SJSA1 (cell line): ENCODE measurements around the gene SIL1. TPM values are rescaled to one million over a fixed set of nuclear protein-coding genes. Genes with fewer than 3 reads are reported as not detected.

Source experiments
- DNase-seq, 2 experiments: peaks; one replicate each; pipeline ENCODE4 v3.0.0-alpha.2; 2015 to 2020; ENCODE audit warnings: low spot score in 2 of 2, low read depth in 1 of 2
- H3K27ac ChIP-seq: fragments of 250-450 bp; sonication (Bioruptor Pico); 2 replicates; pipeline ENCODE4 v1.5.1; 2020; ENCODE audit warnings: mild to moderate bottlenecking, moderate library complexity
- H3K27me3 ChIP-seq: fragments of 250-450 bp; sonication (Bioruptor Pico); replicated peaks from 2 replicates; pipeline ENCODE4 v1.5.1; 2020; ENCODE audit warnings: mild to moderate bottlenecking, moderate library complexity
- H3K36me3 ChIP-seq: fragments of 250-450 bp; sonication (Bioruptor Pico); 2 replicates; pipeline ENCODE4 v1.5.1; 2020; ENCODE audit warnings: mild to moderate bottlenecking
- H3K4me1 ChIP-seq: fragments of 250-450 bp; sonication (Bioruptor Pico); replicated peaks from 2 replicates; pipeline ENCODE4 v1.6.1; 2021; ENCODE audit warnings: mild to moderate bottlenecking
- H3K4me3 ChIP-seq: fragments of 250-450 bp; sonication (Bioruptor Pico); 2 replicates; pipeline ENCODE4 v1.5.1; 2020; ENCODE audit warnings: mild to moderate bottlenecking
- H3K9me3 ChIP-seq: fragments of 250-450 bp; sonication (Bioruptor Pico); replicated peaks from 2 replicates; pipeline ENCODE4 v1.5.1; 2020; ENCODE audit warnings: mild to moderate bottlenecking
- total RNA-seq: library from RNA; depleted of rRNA; stranded (reverse); fragments of >200 nt; shearing (Covaris generic); gene quantifications from 2 replicates; pipeline ENCODE4 v1.2.3, GENCODE V29; 2014

SIL1 gene
- total RNA-seq, 1 experiment from 2014 or later: 58.2 TPM

- H3K27ac ChIP-seq: no peak overlapping the region
- DNase-seq: no peak
These were observed 233.4 kb downstream of the SIL1 start for GRCh38 chr5:138964647-138965201.

DNA sequence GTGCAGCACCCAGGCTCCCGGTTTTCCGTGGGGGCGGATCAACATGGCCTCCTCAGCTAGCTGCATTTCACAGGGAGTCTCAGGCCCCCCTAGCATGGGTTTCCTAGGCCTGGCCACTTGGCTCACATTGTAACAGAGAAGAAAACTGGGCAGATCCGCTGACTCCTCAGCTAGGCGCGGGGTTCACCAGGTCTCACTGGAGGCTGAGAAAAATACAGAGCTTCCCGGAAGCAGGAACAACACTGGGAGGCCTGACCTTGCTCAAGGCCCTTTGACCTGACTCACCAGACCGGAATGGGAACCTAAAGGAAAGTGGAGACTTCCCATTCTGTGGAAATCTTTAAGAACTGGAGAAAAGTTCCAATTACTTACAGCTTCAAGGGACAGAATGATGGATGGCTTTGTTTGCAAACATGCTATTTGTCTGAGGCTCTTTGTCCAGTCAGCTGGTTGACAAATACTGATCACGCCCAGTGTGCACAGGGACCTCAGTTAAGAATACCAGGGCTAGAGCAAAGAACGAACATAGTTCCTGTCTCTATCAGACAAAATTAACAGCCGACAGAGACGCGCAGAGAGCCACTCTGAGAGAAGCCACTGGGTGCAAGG is 234.3 kb downstream of the SIL1 start:
- no peak overlapping the region for H3K4me3 ChIP-seq
- no peak for DNase-seq
- no peaks in the 10 kb centered on the region for H3K9me3 ChIP-seq
- no peaks in the 10 kb centered on the region for H3K4me1 ChIP-seq
- H3K27ac ChIP-seq: no peak overlapping the region
- H3K36me3 ChIP-seq: no peaks in the 10 kb centered on the region
- no peaks in the 10 kb centered on the region for H3K27me3 ChIP-seq

More at GRCh38 chr5:138964647-138965201, 233.4 kb downstream of the SIL1 start:
- H3K4me1 ChIP-seq: no peaks in the 10 kb centered on the region
- H3K9me3 ChIP-seq: no peaks in the 10 kb centered on the region
- H3K36me3 ChIP-seq: no peaks in the 10 kb centered on the region
- no peak overlapping the region for H3K4me3 ChIP-seq
- H3K27me3 ChIP-seq: no peaks in the 10 kb centered on the region

DNA sequence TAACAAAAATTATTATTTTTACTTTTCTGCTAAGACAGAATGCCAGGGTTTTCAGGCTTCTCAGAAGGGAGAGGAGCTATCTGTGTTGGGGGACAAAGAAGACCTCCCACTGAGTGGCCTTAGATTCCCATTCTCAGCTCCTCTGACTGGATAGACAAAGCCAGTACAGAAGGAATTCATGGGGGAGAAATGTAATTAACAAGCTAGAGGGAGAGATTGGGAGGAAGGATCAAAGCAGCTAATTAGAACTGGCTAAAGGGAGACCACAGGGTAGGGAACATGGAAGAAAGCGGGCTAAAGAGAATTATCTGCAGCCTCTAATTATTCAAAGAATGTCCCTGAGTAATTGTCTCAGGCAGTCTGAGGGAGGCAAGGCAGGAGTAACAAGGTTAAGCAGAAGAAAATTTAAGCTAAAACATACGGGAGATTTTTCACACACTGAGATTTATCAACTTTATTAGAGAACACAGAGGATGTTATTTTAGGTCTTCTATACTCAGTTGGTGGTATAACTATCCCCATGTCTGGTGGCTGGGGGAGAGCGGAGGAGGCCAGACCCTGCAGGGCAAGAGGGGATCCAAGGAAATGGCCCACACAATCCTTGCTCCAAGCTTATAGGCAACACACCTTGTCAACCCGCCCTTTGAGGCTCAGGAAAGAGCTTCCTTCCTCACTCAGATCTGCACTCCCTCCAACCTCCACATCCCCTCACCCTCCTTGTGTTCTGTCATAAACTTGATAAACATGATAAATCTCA is 235.4 kb downstream of the SIL1 start:
- Histone ChIP-seq H3K36me3 (no peaks in the 10 kb centered on the region), H3K27ac (no peak overlapping the region), H3K4me3 (no peak overlapping the region), H3K9me3 (no peaks in the 10 kb centered on the region), H3K27me3 (no peaks in the 10 kb centered on the region), H3K4me1 (no peaks in the 10 kb centered on the region)
- no peak for DNase-seq

GRCh38 chr5:138961729-138962128 is 236.4 kb downstream of the SIL1 start:
- Histone ChIP-seq H3K4me1 (no peaks in the 10 kb centered on the region), H3K4me3 (no peak overlapping the region), H3K9me3 (no peaks in the 10 kb centered on the region), H3K36me3 (no peaks in the 10 kb centered on the region), H3K27ac (no peak overlapping the region), H3K27me3 (no peaks in the 10 kb centered on the region)
- DNase-seq: no peak

- H3K9me3 ChIP-seq: no peaks in the 10 kb centered on the region
- no peaks in the 10 kb centered on the region for H3K27me3 ChIP-seq
- H3K36me3 ChIP-seq: no peaks in the 10 kb centered on the region
- DNase-seq: no peak
- H3K27ac ChIP-seq: no peak overlapping the region
- no peak overlapping the region for H3K4me3 ChIP-seq
- no peaks in the 10 kb centered on the region for H3K4me1 ChIP-seq
These were observed 236.9 kb downstream of the SIL1 start for GRCh38 chr5:138961221-138961620.

- Histone ChIP-seq H3K4me3 (no peak overlapping the region), H3K36me3 (no peaks in the 10 kb centered on the region), H3K9me3 (no peaks in the 10 kb centered on the region), H3K27ac (no peak overlapping the region), H3K27me3 (no peaks in the 10 kb centered on the region), H3K4me1 (no peaks in the 10 kb centered on the region)
- no peak for DNase-seq
These were observed 237.9 kb downstream of the SIL1 start for GRCh38 chr5:138960145-138960692.

- no peaks in the 10 kb centered on the region for H3K27me3 ChIP-seq
- peaks cover 5% of the 10 kb centered on the region for H3K4me1 ChIP-seq
- H3K4me3 ChIP-seq: no peak overlapping the region
- no peaks in the 10 kb centered on the region for H3K9me3 ChIP-seq
- DNase-seq: no peak
- H3K36me3 ChIP-seq: no peaks in the 10 kb centered on the region
- no peak overlapping the region for H3K27ac ChIP-seq
These were observed 241.4 kb downstream of the SIL1 start for GRCh38 chr5:138956801-138957200.

GRCh38 chr5:138955671-138956295 is 242.4 kb downstream of the SIL1 start:
- no peak for DNase-seq
- Histone ChIP-seq H3K4me3 (no peak overlapping the region), H3K36me3 (no peaks in the 10 kb centered on the region), H3K27me3 (no peaks in the 10 kb centered on the region), H3K27ac (no peak overlapping the region), H3K4me1 (peaks cover 5% of the 10 kb centered on the region), H3K9me3 (no peaks in the 10 kb centered on the region)

- Histone ChIP-seq H3K9me3 (no peaks in the 10 kb centered on the region), H3K27me3 (no peaks in the 10 kb centered on the region), H3K4me1 (peaks cover 5% of the 10 kb centered on the region), H3K4me3 (no peak overlapping the region), H3K27ac (no peak overlapping the region), H3K36me3 (no peaks in the 10 kb centered on the region)
- no peak for DNase-seq
These were observed 243.0 kb downstream of the SIL1 start for GRCh38 chr5:138955013-138955660.

GRCh38 chr5:138954257-138955012 is 243.7 kb downstream of the SIL1 start:
- Histone ChIP-seq H3K4me3 (no peak overlapping the region), H3K27ac (no peak overlapping the region), H3K9me3 (no peaks in the 10 kb centered on the region), H3K36me3 (no peaks in the 10 kb centered on the region), H3K4me1 (peaks cover 5% of the 10 kb centered on the region), H3K27me3 (no peaks in the 10 kb centered on the region)
- no peak for DNase-seq

- no peak for DNase-seq
- Histone ChIP-seq H3K27me3 (no peaks in the 10 kb centered on the region), H3K4me3 (no peak overlapping the region), H3K4me1 (peaks cover 5% of the 10 kb centered on the region), H3K36me3 (no peaks in the 10 kb centered on the region), H3K27ac (no peak overlapping the region), H3K9me3 (no peaks in the 10 kb centered on the region)
These were observed 244.5 kb downstream of the SIL1 start for GRCh38 chr5:138953387-138954256.

- Histone ChIP-seq H3K4me3 (no peak overlapping the region), H3K4me1 (peaks cover 5% of the 10 kb centered on the region), H3K36me3 (no peaks in the 10 kb centered on the region; the same call in 1 of the 2 replicates), H3K27me3 (no peaks in the 10 kb centered on the region), H3K9me3 (no peaks in the 10 kb centered on the region), H3K27ac (no peak overlapping the region)
- DNase-seq: no peak
These were observed 245.2 kb downstream of the SIL1 start for GRCh38 chr5:138952962-138953361.
